ENCODE data around the gene UCK1.

DNA sequence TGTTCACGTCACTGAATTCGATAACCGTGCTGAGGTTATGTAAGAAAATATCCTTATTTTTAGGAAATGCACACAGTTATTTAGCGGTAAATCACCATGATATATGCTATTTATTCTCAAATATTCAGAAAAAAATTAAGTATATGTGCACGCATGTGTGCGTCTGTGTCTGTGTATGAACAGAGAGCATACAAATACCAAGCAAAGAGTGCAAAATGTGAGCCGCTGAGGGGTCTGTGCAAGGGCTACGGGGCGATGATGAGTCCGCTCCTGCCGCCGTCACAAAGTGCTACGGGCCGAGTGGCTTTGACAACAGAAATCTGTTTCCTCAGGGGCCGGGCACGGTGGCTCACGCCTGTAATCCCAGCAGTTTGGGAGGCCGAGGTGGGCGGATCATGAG lies 6.9 kb upstream of the UCK1 start:
- TF ChIP-seq SUZ12 (IDR thresholded peaks at IDR 0.05; ENCODE audit: low read length), result no peak
- TF ChIP-seq, protein P1, sequence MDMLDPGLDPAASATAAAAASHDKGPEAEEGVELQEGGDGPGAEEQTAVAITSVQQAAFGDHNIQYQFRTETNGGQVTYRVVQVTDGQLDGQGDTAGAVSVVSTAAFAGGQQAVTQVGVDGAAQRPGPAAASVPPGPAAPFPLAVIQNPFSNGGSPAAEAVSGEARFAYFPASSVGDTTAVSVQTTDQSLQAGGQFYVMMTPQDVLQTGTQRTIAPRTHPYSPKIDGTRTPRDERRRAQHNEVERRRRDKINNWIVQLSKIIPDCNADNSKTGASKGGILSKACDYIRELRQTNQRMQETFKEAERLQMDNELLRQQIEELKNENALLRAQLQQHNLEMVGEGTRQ (IDR thresholded peaks at IDR 0.05; ENCODE audit: low read length), result no peak
- TF ChIP-seq, protein P2, sequence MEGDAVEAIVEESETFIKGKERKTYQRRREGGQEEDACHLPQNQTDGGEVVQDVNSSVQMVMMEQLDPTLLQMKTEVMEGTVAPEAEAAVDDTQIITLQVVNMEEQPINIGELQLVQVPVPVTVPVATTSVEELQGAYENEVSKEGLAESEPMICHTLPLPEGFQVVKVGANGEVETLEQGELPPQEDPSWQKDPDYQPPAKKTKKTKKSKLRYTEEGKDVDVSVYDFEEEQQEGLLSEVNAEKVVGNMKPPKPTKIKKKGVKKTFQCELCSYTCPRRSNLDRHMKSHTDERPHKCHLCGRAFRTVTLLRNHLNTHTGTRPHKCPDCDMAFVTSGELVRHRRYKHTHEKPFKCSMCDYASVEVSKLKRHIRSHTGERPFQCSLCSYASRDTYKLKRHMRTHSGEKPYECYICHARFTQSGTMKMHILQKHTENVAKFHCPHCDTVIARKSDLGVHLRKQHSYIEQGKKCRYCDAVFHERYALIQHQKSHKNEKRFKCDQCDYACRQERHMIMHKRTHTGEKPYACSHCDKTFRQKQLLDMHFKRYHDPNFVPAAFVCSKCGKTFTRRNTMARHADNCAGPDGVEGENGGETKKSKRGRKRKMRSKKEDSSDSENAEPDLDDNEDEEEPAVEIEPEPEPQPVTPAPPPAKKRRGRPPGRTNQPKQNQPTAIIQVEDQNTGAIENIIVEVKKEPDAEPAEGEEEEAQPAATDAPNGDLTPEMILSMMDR (IDR thresholded peaks at IDR 0.05; ENCODE audit: control extremely low read depth in 1 of 3, insufficient read depth in 1 of 3, low read depth in 1 of 3, low read length in 3 of 3), result no peak
- no peak for TF ChIP-seq POLR2A (IDR thresholded peaks at IDR 0.05; ENCODE audit: control extremely low read depth in 1 of 2, low read depth in 2 of 2, low read length in 2 of 2)
- no peak for TF ChIP-seq SIN3A (conservative IDR thresholded peaks at IDR 0.05 in 1 of 2, IDR thresholded peaks at IDR 0.05 in 1 of 2; ENCODE audit: low read depth in 1 of 2, low read length in 2 of 2)
- no peak for TF ChIP-seq HDAC6 (IDR thresholded peaks at IDR 0.05; ENCODE audit: low read depth, low read length)
- TF ChIP-seq ZNF274 (IDR thresholded peaks at IDR 0.05; ENCODE audit: borderline replicate concordance, extremely low read depth, low read length), result no peak

All from H1 (cell line).